Uterus (tissue), 2 donors: ENCODE data around the gene LRRC75B.

ENCODE experiments used
- POLR2A ChIP-seq, 2 donors: fragments of 450-650 bp; IDR thresholded peaks; one replicate each; pipeline ENCODE4 v1.6.1; 2016; ENCODE audit warnings: antibody characterized with exemption in 2 of 2, mild to moderate bottlenecking in 1 of 2, moderate library complexity in 1 of 2
- TF ChIP-seq, protein P1 (sequence below), 4 experiments: fragments of 200-600 bp in 2 of 4; fragments of 450-650 bp in 2 of 4; sonication (generic) in 2 of 4; IDR thresholded peaks; one replicate each; pipeline ENCODE4 v1.5.1; 2016 to 2019; ENCODE audit warnings: antibody characterized with exemption in 4 of 4, mild to moderate bottlenecking in 2 of 4, moderate library complexity in 1 of 4

GRCh38 chr22:24599514-24599913 lies 6.6 kb upstream of the LRRC75B start:
- no peak for TF ChIP-seq POLR2A (IDR thresholded peaks at IDR 0.05)
- TF ChIP-seq, protein P1, sequence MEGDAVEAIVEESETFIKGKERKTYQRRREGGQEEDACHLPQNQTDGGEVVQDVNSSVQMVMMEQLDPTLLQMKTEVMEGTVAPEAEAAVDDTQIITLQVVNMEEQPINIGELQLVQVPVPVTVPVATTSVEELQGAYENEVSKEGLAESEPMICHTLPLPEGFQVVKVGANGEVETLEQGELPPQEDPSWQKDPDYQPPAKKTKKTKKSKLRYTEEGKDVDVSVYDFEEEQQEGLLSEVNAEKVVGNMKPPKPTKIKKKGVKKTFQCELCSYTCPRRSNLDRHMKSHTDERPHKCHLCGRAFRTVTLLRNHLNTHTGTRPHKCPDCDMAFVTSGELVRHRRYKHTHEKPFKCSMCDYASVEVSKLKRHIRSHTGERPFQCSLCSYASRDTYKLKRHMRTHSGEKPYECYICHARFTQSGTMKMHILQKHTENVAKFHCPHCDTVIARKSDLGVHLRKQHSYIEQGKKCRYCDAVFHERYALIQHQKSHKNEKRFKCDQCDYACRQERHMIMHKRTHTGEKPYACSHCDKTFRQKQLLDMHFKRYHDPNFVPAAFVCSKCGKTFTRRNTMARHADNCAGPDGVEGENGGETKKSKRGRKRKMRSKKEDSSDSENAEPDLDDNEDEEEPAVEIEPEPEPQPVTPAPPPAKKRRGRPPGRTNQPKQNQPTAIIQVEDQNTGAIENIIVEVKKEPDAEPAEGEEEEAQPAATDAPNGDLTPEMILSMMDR (IDR thresholded peaks at IDR 0.05): no peak
